Measurements from ENCODE around the gene RINT1. TPM values are rescaled to one million over a fixed set of nuclear protein-coding genes. Genes with fewer than 3 reads are reported as not detected.

The RINT1 gene
- total RNA-seq, 1 experiment from 2014 or later, result 26.6 TPM

DNA sequence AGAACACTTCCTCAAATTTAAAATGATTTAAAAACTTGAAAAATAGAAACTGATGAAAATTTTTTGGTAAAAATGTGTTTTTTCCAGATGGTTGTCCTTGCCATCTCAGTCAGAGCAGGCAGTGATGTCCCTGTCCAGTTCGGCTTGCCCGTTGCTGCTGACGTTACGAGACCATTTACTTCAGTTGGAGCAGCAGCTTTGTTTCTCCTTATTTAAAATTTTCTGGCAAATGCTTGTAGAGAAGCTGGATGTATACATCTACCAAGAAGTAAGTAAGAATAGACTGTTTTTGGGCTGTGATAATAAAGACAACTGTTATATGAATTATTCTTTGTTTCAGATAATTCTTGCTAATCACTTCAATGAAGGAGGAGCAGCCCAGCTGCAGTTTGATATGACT is 33.2 kb downstream of the RINT1 start (continued):
- TF ChIP-seq, protein P1, sequence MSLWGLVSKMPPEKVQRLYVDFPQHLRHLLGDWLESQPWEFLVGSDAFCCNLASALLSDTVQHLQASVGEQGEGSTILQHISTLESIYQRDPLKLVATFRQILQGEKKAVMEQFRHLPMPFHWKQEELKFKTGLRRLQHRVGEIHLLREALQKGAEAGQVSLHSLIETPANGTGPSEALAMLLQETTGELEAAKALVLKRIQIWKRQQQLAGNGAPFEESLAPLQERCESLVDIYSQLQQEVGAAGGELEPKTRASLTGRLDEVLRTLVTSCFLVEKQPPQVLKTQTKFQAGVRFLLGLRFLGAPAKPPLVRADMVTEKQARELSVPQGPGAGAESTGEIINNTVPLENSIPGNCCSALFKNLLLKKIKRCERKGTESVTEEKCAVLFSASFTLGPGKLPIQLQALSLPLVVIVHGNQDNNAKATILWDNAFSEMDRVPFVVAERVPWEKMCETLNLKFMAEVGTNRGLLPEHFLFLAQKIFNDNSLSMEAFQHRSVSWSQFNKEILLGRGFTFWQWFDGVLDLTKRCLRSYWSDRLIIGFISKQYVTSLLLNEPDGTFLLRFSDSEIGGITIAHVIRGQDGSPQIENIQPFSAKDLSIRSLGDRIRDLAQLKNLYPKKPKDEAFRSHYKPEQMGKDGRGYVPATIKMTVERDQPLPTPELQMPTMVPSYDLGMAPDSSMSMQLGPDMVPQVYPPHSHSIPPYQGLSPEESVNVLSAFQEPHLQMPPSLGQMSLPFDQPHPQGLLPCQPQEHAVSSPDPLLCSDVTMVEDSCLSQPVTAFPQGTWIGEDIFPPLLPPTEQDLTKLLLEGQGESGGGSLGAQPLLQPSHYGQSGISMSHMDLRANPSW (CRISPR knock-in tag; conservative IDR thresholded peaks at IDR 0.05; ENCODE audit: low read depth), result no peak
- TF ChIP-seq FOXK1 (CRISPR knock-in tag; IDR thresholded peaks at IDR 0.05) (no peak), ELF4 (CRISPR knock-in tag; IDR thresholded peaks at IDR 0.05; ENCODE audit: low read depth) (no peak), MYBL2 (CRISPR knock-in tag; IDR thresholded peaks at IDR 0.05) (no peak), ZNF219 (CRISPR knock-in tag; IDR thresholded peaks at IDR 0.05; ENCODE audit: borderline replicate concordance) (no peak)
- TF ChIP-seq, protein P2, sequence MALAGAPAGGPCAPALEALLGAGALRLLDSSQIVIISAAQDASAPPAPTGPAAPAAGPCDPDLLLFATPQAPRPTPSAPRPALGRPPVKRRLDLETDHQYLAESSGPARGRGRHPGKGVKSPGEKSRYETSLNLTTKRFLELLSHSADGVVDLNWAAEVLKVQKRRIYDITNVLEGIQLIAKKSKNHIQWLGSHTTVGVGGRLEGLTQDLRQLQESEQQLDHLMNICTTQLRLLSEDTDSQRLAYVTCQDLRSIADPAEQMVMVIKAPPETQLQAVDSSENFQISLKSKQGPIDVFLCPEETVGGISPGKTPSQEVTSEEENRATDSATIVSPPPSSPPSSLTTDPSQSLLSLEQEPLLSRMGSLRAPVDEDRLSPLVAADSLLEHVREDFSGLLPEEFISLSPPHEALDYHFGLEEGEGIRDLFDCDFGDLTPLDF (CRISPR knock-in tag; IDR thresholded peaks at IDR 0.05), result no peak

DNA sequence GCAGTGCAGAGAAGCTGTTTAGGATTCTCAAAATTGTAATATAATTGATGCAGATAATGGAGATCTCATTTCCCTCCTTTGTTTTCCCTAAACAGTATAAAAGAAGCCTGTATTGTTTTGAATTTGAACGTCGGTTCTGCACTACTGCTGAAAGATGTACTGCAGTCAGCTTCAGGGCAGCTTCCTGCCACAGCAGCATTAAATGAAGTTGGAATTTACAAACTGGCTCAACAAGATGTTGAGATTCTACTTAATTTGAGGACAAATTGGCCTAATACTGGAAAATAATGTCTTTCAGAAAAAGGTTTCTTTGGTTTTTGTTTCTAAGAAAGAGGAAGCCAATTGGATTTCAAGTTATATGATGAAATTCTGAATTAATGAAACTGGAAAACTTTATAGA is 35.0 kb downstream of the RINT1 start:
- ATAC-seq (no peak), DNase-seq (ENCODE audit: low spot score) (no peak)
- CTCF ChIA-PET, result no interaction called here
- H3K4me1 Mint-ChIP-seq, result no peaks in the 10 kb centered on the region
- H3K27me3 Mint-ChIP-seq (ENCODE audit: low read depth), result no peaks in the 10 kb centered on the region
- H3K4me3 Mint-ChIP-seq, result no peak overlapping the region
- H3K36me3 Mint-ChIP-seq, result peaks cover 39% of the 10 kb centered on the region
- no peaks in the 10 kb centered on the region for H3K9me3 Mint-ChIP-seq
- no peak for TF ChIP-seq MXD4 (CRISPR knock-in tag; IDR thresholded peaks at IDR 0.05; ENCODE audit: borderline replicate concordance)
- TF ChIP-seq ETV6 (CRISPR knock-in tag; IDR thresholded peaks at IDR 0.05), result no peak
- no peak overlapping the region for H3K27ac Mint-ChIP-seq
- POLR2A ChIA-PET, result no interaction called here

DNA sequence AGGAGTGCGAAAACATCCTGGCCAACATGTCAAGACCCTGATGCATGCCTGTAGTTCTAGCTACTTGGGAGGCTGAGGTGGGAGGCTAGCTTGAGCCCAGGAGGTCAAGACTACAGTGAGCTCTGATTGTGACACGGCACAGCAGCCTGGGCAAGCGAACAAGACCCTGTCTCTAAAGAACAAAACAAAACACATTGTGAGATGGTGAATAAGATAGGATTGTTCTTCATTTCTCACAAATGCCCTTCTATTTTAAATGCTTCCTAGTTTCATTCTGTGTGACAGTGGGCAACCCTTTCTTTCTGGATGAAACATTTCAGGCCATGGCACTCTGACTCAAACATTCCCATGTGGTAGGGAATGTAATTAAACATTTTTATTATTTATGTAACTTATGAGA is 35.8 kb downstream of the RINT1 start:
- no peak for ATAC-seq
- POLR2A ChIA-PET, result no interaction called here
- no peaks in the 10 kb centered on the region for H3K4me1 Mint-ChIP-seq
- TF ChIP-seq NR3C1 (CRISPR knock-in tag; conservative IDR thresholded peaks at IDR 0.05; ENCODE audit: low read depth) (no peak), ZNF121 (CRISPR knock-in tag; IDR thresholded peaks at IDR 0.05) (0 out of 2 replicates have a peak, but pooled peaks have one; percentile 37), ZNF232 (CRISPR knock-in tag; IDR thresholded peaks at IDR 0.05) (no peak), ESRRA (CRISPR knock-in tag; IDR thresholded peaks at IDR 0.05; ENCODE audit: borderline replicate concordance) (no peak), RORB (CRISPR knock-in tag; IDR thresholded peaks at IDR 0.05) (no peak)
- TF ChIP-seq, protein P3, sequence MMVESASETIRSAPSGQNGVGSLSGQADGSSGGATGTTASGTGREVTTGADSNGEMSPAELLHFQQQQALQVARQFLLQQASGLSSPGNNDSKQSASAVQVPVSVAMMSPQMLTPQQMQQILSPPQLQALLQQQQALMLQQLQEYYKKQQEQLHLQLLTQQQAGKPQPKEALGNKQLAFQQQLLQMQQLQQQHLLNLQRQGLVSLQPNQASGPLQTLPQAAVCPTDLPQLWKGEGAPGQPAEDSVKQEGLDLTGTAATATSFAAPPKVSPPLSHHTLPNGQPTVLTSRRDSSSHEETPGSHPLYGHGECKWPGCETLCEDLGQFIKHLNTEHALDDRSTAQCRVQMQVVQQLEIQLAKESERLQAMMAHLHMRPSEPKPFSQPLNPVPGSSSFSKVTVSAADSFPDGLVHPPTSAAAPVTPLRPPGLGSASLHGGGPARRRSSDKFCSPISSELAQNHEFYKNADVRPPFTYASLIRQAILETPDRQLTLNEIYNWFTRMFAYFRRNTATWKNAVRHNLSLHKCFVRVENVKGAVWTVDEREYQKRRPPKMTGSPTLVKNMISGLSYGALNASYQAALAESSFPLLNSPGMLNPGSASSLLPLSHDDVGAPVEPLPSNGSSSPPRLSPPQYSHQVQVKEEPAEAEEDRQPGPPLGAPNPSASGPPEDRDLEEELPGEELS (CRISPR knock-in tag; IDR thresholded peaks at IDR 0.05), result no peak
- TF ChIP-seq, protein P4, sequence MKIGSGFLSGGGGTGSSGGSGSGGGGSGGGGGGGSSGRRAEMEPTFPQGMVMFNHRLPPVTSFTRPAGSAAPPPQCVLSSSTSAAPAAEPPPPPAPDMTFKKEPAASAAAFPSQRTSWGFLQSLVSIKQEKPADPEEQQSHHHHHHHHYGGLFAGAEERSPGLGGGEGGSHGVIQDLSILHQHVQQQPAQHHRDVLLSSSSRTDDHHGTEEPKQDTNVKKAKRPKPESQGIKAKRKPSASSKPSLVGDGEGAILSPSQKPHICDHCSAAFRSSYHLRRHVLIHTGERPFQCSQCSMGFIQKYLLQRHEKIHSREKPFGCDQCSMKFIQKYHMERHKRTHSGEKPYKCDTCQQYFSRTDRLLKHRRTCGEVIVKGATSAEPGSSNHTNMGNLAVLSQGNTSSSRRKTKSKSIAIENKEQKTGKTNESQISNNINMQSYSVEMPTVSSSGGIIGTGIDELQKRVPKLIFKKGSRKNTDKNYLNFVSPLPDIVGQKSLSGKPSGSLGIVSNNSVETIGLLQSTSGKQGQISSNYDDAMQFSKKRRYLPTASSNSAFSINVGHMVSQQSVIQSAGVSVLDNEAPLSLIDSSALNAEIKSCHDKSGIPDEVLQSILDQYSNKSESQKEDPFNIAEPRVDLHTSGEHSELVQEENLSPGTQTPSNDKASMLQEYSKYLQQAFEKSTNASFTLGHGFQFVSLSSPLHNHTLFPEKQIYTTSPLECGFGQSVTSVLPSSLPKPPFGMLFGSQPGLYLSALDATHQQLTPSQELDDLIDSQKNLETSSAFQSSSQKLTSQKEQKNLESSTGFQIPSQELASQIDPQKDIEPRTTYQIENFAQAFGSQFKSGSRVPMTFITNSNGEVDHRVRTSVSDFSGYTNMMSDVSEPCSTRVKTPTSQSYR (CRISPR knock-in tag; IDR thresholded peaks at IDR 0.05), result no peak
- TF ChIP-seq, protein P2 (CRISPR knock-in tag; IDR thresholded peaks at IDR 0.05), result no peak
- H3K27me3 Mint-ChIP-seq (ENCODE audit: low read depth), result no peaks in the 10 kb centered on the region
- H3K36me3 Mint-ChIP-seq, result peaks cover 35% of the 10 kb centered on the region
- H3K9me3 Mint-ChIP-seq, result no peaks in the 10 kb centered on the region
- H3K4me3 Mint-ChIP-seq, result no peak overlapping the region
- CTCF ChIA-PET, result interaction anchor here (0.6 to 1.6 kb wide), 2 partner anchors 13 to 14 kb away, joined by 3 to 4 read pairs; partner anchors contain the start of gene EFCAB10
- H3K27ac Mint-ChIP-seq, result no peak overlapping the region
- DNase-seq (ENCODE audit: low spot score), result no peak

Data from WTC11 (cell line).